Neural cell (in vitro differentiated cells): ENCODE data around the gene PTPRT.

ENCODE experiments used
- EP300 ChIP-seq: fragments of 450-650 bp; conservative IDR thresholded peaks from 2 replicates; pipeline ENCODE4 v1.6.1; 2014; ENCODE audit warnings: antibody characterized with exemption, mild to moderate bottlenecking, moderate library complexity; ENCODE audit not compliant: poor library complexity, severe bottlenecking
- TF ChIP-seq, protein P1 (sequence below): fragments of 450-650 bp; IDR thresholded peaks from 2 replicates; pipeline ENCODE4 v1.5.1; 2014; ENCODE audit warnings: antibody characterized with exemption, mild to moderate bottlenecking, moderate library complexity; ENCODE audit not compliant: poor library complexity, severe bottlenecking

DNA sequence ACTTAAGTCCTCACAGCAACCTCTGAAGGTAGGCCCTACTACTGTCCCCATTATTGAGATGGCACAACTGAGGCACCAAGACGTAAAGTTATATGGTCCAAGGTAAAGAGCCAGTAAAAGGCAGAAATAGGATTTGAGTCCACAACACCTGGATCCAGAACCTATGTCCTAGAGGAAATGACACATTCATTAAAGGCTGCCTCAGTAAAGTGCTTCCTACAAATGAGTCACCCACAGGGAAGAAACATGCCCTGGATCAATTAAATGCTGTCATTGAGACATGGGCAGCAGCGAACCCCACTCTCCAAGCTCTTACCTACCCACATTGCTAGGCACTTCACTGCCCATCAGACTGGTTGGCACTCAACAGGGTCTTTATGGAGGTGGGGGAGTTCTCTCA, 600.9 kb downstream of the PTPRT start:
- TF ChIP-seq, protein P1, sequence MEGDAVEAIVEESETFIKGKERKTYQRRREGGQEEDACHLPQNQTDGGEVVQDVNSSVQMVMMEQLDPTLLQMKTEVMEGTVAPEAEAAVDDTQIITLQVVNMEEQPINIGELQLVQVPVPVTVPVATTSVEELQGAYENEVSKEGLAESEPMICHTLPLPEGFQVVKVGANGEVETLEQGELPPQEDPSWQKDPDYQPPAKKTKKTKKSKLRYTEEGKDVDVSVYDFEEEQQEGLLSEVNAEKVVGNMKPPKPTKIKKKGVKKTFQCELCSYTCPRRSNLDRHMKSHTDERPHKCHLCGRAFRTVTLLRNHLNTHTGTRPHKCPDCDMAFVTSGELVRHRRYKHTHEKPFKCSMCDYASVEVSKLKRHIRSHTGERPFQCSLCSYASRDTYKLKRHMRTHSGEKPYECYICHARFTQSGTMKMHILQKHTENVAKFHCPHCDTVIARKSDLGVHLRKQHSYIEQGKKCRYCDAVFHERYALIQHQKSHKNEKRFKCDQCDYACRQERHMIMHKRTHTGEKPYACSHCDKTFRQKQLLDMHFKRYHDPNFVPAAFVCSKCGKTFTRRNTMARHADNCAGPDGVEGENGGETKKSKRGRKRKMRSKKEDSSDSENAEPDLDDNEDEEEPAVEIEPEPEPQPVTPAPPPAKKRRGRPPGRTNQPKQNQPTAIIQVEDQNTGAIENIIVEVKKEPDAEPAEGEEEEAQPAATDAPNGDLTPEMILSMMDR = no peak
- TF ChIP-seq EP300 = no peak
